CD4-positive, alpha-beta T cell treated with Interleukin-4 for 4 hours (primary cell): ENCODE results near the gene RSBN1L.

Experiments used
- DNase-seq: peaks from one replicate; pipeline ENCODE4 v3.0.0-alpha.2; 2020

The RSBN1L gene

GRCh38 chr7:77811516-77812289 lies 115.4 kb downstream of the RSBN1L start:
- DNase-seq: no peak

- DNase-seq: no peak
These were observed 116.0 kb downstream of the RSBN1L start for GRCh38 chr7:77812290-77812685.

DNA sequence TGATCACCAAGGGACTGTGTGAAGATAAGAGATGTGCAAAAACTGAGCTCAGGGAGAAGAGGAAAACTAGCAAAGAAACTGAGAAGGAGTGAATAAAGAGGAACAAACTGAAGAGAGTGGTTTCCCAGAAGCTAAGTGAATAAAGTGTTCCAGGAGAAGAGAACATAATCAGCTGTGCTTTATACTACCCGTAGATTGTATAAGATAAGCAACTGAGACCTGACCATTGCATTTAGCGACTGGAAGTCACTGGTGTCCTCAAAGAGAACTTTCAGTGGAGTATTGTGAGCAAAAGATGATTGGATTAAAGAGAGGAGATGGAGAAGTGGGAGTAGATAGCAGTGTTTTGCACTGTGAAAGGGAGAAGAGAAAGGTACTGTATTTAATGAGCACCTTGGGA lies 116.9 kb downstream of the RSBN1L start:
- no peak for DNase-seq

DNA sequence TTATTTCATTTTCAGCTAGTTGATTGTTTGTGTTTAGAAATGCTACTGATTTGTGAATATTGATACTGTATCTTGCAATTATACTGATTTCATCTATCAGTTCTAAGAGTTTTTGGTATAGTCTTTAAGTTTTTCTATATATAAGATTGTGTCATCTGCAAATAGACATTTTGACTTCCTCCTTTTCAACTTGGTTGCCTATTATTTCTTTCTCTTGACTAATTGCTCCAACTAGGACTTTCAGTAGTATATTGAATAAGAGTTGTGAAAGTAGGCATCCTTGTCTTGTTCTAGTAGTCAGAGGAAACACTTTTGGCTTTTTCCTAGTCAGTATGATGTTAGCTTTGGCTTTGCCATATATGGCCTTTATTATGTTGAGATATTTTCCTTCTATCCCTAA lies 122.8 kb downstream of the RSBN1L start:
- DNase-seq: no peak

DNA sequence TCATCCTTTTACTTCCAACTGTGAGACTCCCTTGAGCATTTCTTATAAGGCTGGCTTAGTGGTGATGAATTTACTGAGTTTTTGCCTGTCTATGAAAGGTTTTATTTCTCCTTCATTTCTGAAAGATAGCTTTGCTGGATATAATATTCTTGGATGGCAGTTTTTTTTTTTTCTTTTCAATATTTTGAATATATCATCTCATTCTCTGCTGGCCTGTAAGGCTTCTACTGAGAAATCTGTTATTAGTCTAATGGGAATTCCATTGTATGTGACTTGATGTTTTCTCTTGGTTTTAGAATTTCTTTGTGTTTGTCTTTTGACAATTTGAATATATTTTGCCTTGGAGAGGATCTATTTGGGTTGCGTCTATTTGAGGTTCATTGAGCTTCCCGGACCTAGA lies 124.7 kb downstream of the RSBN1L start:
- no peak for DNase-seq

DNA sequence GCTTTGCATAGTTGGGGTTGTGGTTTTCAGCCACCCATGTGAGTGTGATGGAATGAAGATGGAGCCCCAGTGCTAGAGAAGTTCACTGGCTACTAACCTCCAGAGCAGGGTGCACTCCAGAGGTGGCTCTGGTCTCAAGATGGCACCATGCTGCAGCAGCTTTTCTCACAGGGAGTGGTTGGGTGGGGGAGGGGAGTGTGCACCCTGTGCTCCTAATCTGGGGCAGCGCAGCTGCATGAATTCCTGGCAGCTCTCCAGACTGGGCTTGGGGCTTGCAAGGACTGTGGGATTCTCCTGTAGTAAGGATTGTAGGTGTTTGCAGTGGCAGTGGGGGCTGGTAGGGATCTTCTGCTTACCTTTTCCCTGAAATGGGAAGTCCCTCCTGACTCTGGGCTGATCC lies 126.0 kb downstream of the RSBN1L start:
- no peak for DNase-seq

GRCh38 chr7:77823787-77824186 lies 127.5 kb downstream of the RSBN1L start:
- DNase-seq: no peak

DNA sequence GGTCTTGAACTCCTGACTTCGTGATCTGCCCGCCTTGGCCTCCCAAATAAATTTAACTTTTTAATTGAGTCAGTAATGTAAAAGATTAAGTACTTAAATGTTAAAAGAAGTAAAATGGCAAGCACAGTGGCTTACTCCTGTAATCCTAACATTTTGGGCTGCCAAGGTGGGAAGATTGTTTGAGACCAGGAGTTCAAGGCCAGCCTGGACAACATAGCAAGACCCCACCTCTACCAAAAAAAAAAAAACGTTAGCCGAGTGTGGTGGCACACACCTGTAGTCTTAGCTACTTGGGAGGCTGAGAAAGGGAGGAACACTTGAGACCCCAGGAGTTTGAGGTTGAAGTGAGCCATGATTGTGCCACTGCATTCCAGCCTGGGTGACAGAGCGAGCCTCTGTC lies 128.4 kb downstream of the RSBN1L start:
- no peak for DNase-seq

GRCh38 chr7:77825131-77825530 lies 128.9 kb downstream of the RSBN1L start:
- DNase-seq: no peak

DNA sequence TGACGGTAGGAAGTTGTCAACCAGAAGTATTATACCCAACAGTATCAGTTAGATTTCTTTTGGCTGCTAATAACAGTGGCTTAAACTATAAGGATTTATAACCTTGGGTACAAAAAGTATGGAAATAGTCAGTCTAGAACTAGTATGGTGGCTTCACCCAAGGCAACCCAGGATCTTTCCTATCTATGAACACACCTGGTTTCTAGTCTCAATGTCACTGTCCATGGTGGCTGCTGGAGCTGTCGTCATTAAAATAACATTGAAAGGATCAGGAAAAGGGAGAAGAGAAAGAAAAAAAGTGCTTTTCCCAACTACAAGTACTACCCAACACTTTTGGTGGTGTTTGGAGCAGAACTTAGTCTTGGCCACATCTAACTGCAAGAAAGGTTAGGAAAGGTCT lies 130.0 kb downstream of the RSBN1L start:
- DNase-seq: no peak

GRCh38 chr7:77827999-77828398 lies 131.7 kb downstream of the RSBN1L start:
- no peak for DNase-seq

- peak; percentile 23 for DNase-seq
These were observed 134.5 kb downstream of the RSBN1L start for GRCh38 chr7:77830649-77831355.

DNA sequence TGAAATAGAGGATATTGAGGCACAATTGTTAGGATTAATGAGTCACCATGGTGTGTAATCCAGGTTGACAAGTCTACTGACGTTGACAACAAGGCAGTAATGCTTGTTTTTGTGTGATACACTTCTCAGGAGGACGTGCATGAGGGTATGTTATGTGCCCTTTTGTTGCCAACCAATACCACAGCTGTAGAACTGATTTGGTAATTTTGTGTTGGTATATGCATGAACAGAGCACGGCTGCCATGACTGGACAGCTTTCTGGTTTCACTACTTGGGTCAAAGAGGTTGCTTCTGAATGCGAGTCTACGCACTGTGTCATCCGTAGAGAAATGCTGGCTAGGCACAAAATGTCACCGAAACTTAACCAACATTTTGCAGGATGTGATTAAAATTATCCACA lies 135.2 kb downstream of the RSBN1L start:
- peak; percentile 38 for DNase-seq

- no peak for DNase-seq
These were observed 135.7 kb downstream of the RSBN1L start for GRCh38 chr7:77831953-77832352.
